Measurements from ENCODE around the gene WFDC1. TPM values are rescaled to one million over a fixed set of nuclear protein-coding genes. Genes with fewer than 3 reads are reported as not detected.

The WFDC1 gene
- total RNA-seq, 2 experiments from 2014 or later = not detected

DNA sequence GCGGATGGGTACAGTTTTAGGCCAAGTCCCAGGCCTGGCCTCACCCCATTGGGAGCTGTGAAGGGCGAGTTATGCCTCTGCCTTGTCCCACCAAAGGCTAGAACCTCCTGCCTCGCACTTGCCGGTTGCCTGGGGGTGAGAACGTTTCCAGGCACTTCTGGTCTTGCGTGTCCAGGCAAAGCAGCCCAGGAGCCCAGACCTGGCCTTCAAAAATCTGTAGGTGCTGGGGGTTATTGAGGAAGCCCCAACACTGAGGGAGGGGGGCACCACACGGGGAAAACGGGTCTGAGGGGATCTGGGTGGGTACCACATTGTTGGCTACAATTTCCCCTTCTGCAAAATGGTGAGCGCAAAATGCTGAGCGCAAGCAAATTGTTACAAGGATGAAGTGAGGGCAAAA is 61.5 kb downstream of the WFDC1 start:
- CTCF ChIA-PET = no interaction called here
- no peak for DNase-seq
- Mint-ChIP-seq H3K36me3 (no peaks in the 10 kb centered on the region), H3K27me3 (peaks cover 2% of the 10 kb centered on the region), H3K27ac (no peak overlapping the region), H3K9me3 (no peaks in the 10 kb centered on the region), H3K4me1 (ENCODE audit: low read depth) (peaks cover 23% of the 10 kb centered on the region), H3K4me3 (no peak overlapping the region)
- intact Hi-C loops (cut with micrococcal nuclease) = no loop called here
- POLR2A ChIA-PET = no interaction called here

DNA sequence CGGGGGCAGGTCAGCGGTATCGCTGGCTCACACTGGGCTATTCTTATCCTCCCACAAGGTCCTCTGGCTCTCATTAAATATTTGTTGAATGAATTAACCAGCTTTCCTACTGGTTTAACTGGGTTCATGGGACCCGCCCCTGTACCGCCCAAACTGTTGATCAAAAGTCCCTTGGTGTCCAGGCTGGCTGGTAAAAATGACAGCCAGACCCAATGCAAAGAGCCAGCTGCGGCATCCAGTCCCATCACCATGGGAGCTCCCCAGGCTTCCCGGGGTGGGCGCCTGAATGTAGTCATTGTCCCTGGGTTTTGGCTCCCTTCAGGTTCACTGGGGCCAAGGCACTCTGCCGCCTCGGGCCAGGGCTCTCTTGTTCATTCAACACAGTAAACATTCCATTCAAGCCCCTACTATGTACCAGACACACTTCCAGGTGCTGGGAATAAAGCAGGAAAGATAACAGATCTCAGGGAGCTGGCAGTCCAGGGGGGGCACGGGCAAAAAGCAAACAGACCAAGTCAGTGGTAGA is 62.0 kb downstream of the WFDC1 start:
- H3K4me1 Mint-ChIP-seq (ENCODE audit: low read depth) = peaks cover 23% of the 10 kb centered on the region
- peaks cover 2% of the 10 kb centered on the region for H3K27me3 Mint-ChIP-seq
- no peak for DNase-seq
- no peak overlapping the region for H3K4me3 Mint-ChIP-seq
- POLR2A ChIA-PET = no interaction called here
- intact Hi-C loops (cut with micrococcal nuclease) = no loop called here
- CTCF ChIA-PET = no interaction called here
- H3K9me3 Mint-ChIP-seq = no peaks in the 10 kb centered on the region
- H3K27ac Mint-ChIP-seq = no peak overlapping the region
- no peaks in the 10 kb centered on the region for H3K36me3 Mint-ChIP-seq

DNA sequence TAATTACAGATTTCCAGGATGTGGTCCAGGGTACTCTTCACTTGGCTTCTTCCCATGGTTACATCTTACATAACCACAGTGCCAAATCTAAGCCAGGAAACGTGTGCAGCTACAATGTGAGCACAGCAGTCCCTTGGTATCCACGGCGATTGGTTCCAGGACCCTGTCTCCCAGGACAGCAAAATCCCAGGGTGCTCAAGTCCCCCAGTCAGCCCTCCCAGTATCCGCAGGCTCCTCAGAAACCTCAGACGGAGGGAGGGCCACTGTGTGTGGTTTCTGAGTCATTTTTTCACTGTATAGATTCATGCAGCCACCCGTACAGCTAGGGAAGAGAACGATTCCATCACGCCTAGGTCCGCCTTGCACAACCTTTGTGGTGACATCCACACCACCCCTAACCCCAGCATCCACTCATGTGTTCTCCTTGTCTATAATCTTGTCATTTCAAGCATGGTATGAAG is 62.5 kb downstream of the WFDC1 start:
- Mint-ChIP-seq H3K4me1 (ENCODE audit: low read depth) (peaks cover 23% of the 10 kb centered on the region), H3K9me3 (no peaks in the 10 kb centered on the region), H3K27me3 (peaks cover 2% of the 10 kb centered on the region), H3K4me3 (no peak overlapping the region), H3K36me3 (no peaks in the 10 kb centered on the region), H3K27ac (no peak overlapping the region)
- intact Hi-C loops (cut with micrococcal nuclease) = no loop called here
- DNase-seq = peak; percentile 67
- CTCF ChIA-PET = no interaction called here
- POLR2A ChIA-PET = no interaction called here

DNA sequence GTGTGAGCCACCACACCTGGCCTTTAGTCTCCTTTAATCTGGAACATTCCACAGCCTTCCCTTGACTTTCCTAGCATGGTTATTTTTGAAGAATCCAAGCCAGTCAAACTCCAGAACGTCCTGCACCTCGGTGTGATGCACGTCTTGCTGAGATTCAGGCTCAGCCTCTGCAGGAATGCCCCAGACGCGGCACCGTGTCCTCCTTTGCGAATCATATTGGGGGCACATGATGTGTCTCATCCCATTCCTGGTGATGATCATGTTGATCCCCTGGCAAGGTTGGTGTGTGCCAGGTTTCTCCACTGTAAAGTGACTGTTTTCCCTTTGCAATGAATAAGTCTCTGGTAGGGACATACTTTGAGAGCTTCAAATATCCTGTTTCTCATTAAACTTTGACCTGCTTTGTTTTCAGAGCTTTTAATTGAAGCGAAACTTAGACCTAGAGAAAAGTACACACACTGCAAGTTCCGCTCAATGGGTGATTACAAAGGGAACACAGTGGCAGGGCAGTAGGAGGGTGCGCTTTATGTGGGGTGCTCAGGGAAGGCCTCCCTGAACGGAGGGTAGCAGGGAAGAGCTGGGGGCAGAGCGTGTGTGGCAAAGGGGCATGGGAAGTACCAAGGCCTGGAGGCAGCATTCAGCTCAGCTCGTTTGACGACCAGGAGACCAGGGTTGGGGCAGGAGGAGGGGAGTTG is 64.1 kb downstream of the WFDC1 start:
- CTCF ChIA-PET = no interaction called here
- Mint-ChIP-seq H3K4me3 (no peak overlapping the region), H3K27ac (no peak overlapping the region), H3K36me3 (no peaks in the 10 kb centered on the region), H3K9me3 (no peaks in the 10 kb centered on the region), H3K4me1 (ENCODE audit: low read depth) (peaks cover 23% of the 10 kb centered on the region), H3K27me3 (peaks cover 2% of the 10 kb centered on the region)
- POLR2A ChIA-PET = no interaction called here
- DNase-seq = no peak
- intact Hi-C loops (cut with micrococcal nuclease) = no loop called here

- Mint-ChIP-seq H3K4me3 (no peak overlapping the region), H3K9me3 (no peaks in the 10 kb centered on the region), H3K27me3 (peaks cover 3% of the 10 kb centered on the region), H3K4me1 (ENCODE audit: low read depth) (peaks cover 23% of the 10 kb centered on the region), H3K36me3 (no peaks in the 10 kb centered on the region), H3K27ac (no peak overlapping the region)
- intact Hi-C loops (cut with micrococcal nuclease) = no loop called here
- no peak for DNase-seq
- POLR2A ChIA-PET = no interaction called here
- CTCF ChIA-PET = no interaction called here
These were observed 64.6 kb downstream of the WFDC1 start for GRCh38 chr16:84359326-84359725.

GRCh38 chr16:84360170-84360569 is 65.5 kb downstream of the WFDC1 start:
- peak overlapping the region; percentile 70 for H3K27ac Mint-ChIP-seq
- intact Hi-C loops (cut with micrococcal nuclease) = no loop called here
- peak overlapping the region; percentile 40 for H3K4me3 Mint-ChIP-seq
- peaks cover 4% of the 10 kb centered on the region for H3K27me3 Mint-ChIP-seq
- H3K36me3 Mint-ChIP-seq = no peaks in the 10 kb centered on the region
- peak; percentile 83 for DNase-seq
- ChIA-PET POLR2A (no interaction called here), CTCF (no interaction called here)
- no peaks in the 10 kb centered on the region for H3K9me3 Mint-ChIP-seq
- peaks cover 23% of the 10 kb centered on the region for H3K4me1 Mint-ChIP-seq (ENCODE audit: low read depth)

- Mint-ChIP-seq H3K9me3 (no peaks in the 10 kb centered on the region), H3K36me3 (no peaks in the 10 kb centered on the region), H3K27me3 (peaks cover 4% of the 10 kb centered on the region), H3K4me1 (ENCODE audit: low read depth) (peaks cover 23% of the 10 kb centered on the region), H3K27ac (peak overlapping the region; percentile 70), H3K4me3 (no peak overlapping the region)
- no peak for DNase-seq
- POLR2A ChIA-PET = no interaction called here
- intact Hi-C loops (cut with micrococcal nuclease) = no loop called here
- CTCF ChIA-PET = no interaction called here
These were observed 66.1 kb downstream of the WFDC1 start for GRCh38 chr16:84360748-84361147.

DNA sequence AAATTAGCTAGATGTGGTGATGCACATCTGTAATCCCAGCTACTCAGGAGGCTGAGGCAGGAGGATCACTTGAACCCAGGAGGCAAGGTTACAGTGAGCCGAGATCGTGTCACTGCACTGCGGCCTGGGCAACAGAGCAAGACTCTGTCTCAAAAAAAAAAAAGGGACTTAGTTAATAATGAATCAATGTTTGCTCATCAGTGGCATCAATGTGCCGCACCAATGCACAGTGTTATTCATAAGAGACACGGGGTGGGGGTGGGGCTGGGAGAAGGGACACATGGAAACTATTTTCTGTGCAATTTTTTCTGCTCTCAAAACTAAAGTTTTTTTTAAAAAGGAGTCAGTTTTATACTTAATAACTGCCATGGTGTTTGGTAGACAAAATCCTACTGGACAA is 66.9 kb downstream of the WFDC1 start:
- Mint-ChIP-seq H3K36me3 (no peaks in the 10 kb centered on the region), H3K4me1 (ENCODE audit: low read depth) (peaks cover 23% of the 10 kb centered on the region), H3K27me3 (peaks cover 4% of the 10 kb centered on the region), H3K9me3 (no peaks in the 10 kb centered on the region), H3K27ac (no peak overlapping the region), H3K4me3 (no peak overlapping the region)
- ChIA-PET CTCF (no interaction called here), POLR2A (no interaction called here)
- intact Hi-C loops (cut with micrococcal nuclease) = no loop called here
- no peak for DNase-seq

DNA sequence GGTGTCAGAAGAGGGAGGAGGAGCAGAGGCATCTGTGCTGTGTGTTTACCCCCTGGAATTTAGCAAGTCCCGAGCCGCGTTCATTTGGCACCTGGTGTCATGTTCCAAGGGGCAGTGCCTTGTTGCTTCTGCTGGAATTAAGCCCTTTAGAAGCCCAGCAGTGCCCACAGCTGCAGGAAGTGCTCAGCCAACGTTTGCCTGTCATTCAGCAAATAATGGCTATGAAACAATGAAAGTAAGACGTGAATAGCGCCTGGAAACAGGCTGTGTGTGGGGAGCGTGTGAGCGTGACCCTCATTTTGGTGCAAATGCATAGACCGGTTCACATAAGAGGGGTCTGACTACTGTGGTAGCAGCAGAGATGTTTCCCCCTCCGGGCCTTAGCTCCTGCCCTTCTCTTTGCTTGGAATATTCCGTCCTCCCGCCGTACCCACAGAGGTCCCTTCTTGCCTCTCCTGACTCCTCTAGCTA is 67.8 kb downstream of the WFDC1 start:
- Mint-ChIP-seq H3K9me3 (no peaks in the 10 kb centered on the region), H3K4me1 (ENCODE audit: low read depth) (peaks cover 21% of the 10 kb centered on the region), H3K27me3 (peaks cover 14% of the 10 kb centered on the region), H3K36me3 (no peaks in the 10 kb centered on the region), H3K4me3 (no peak overlapping the region), H3K27ac (no peak overlapping the region)
- ChIA-PET POLR2A (no interaction called here), CTCF (no interaction called here)
- DNase-seq = no peak
- intact Hi-C loops (cut with micrococcal nuclease) = no loop called here

DNA sequence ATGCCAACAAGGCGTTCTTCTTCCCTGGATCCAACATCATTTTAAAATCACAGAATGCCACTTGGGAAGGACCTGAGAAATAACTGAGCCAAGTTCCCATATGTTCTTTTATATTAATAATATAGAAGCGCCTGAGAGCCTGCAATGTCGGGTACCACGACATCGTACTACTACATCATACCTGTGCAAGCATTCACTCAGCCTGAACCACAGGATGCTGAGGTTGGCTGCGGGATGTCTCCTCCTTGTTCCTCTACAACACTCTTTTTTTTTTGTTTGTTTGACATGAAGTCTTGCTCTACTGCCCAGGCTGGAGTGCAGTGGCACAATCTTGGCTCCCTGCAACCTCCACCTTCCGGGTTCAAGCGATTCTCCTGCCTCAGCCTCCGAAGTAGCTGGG is 71.5 kb downstream of the WFDC1 start:
- Mint-ChIP-seq H3K4me3 (no peak overlapping the region), H3K36me3 (no peaks in the 10 kb centered on the region), H3K4me1 (ENCODE audit: low read depth) (peaks cover 14% of the 10 kb centered on the region), H3K27me3 (peaks cover 35% of the 10 kb centered on the region), H3K27ac (no peak overlapping the region), H3K9me3 (no peaks in the 10 kb centered on the region)
- POLR2A ChIA-PET = no interaction called here
- DNase-seq = no peak
- intact Hi-C loops (cut with micrococcal nuclease) = no loop called here
- CTCF ChIA-PET = no interaction called here

DNA sequence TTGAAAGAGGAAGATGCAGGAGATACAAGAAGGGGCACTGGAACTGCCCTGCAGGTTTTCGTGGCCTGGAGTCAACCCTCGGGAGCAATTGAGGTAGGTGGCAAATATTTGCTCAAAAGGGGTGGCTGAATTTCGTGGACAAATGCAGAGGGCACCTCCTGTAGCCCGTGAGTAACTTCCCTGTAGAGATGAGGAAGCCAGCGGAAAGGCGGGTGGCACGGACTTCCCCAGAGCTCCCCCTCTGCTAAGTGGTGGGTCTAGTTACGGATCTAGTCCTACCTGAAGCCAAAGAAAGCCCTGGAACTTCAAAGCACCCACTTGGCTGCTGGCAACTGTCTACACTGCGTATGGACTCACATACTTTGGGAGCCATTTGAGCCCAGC is 72.6 kb downstream of the WFDC1 start:
- Mint-ChIP-seq H3K36me3 (no peaks in the 10 kb centered on the region), H3K27ac (no peak overlapping the region), H3K4me1 (ENCODE audit: low read depth) (peaks cover 14% of the 10 kb centered on the region), H3K27me3 (peaks cover 38% of the 10 kb centered on the region), H3K9me3 (no peaks in the 10 kb centered on the region), H3K4me3 (no peak overlapping the region)
- CTCF ChIA-PET = no interaction called here
- intact Hi-C loops (cut with micrococcal nuclease) = no loop called here
- no peak for DNase-seq
- POLR2A ChIA-PET = no interaction called here

- ChIA-PET CTCF (no interaction called here), POLR2A (no interaction called here)
- H3K4me1 Mint-ChIP-seq (ENCODE audit: low read depth) = peaks cover 14% of the 10 kb centered on the region
- intact Hi-C loops (cut with micrococcal nuclease) = no loop called here
- DNase-seq = no peak
- no peaks in the 10 kb centered on the region for H3K36me3 Mint-ChIP-seq
- H3K9me3 Mint-ChIP-seq = no peaks in the 10 kb centered on the region
- H3K4me3 Mint-ChIP-seq = no peak overlapping the region
- no peak overlapping the region for H3K27ac Mint-ChIP-seq
- H3K27me3 Mint-ChIP-seq = peaks cover 38% of the 10 kb centered on the region
These were observed 73.2 kb downstream of the WFDC1 start for GRCh38 chr16:84367750-84368307.

- ChIA-PET CTCF (interaction anchor here (0.6 to 1.0 kb wide), 2 partner anchors 92 to 414 kb away, joined by 3 to 4 read pairs; no protein-coding TSS in a partner anchor), POLR2A (no interaction called here)
- peaks cover 39% of the 10 kb centered on the region for H3K27me3 Mint-ChIP-seq
- H3K4me3 Mint-ChIP-seq = no peak within 1 kb of the TSS
- no peak for DNase-seq
- H3K27ac Mint-ChIP-seq = no peak within 1 kb of the TSS
- H3K4me1 Mint-ChIP-seq (ENCODE audit: low read depth) = peaks cover 14% of the 10 kb centered on the region
- H3K9me3 Mint-ChIP-seq = no peaks in the 10 kb centered on the region
- no peaks in the 10 kb centered on the region for H3K36me3 Mint-ChIP-seq
- intact Hi-C loops (cut with micrococcal nuclease) = no loop called here
These were observed 73.8 kb downstream of the WFDC1 start, which contains the start of gene ATP2C2 for GRCh38 chr16:84368308-84368996. Gene ATP2C2, plus strand, starts transcription at chr16:84368538. Its CDS starts 78 bp downstream, at chr16:84368616.
